ENCODE data around the gene CLDND2. TPM values are rescaled to one million over a fixed set of nuclear protein-coding genes. Genes with fewer than 3 reads are reported as not detected.

CLDND2 gene
- total RNA-seq, 1 experiment from 2014 or later, result not detected

DNA sequence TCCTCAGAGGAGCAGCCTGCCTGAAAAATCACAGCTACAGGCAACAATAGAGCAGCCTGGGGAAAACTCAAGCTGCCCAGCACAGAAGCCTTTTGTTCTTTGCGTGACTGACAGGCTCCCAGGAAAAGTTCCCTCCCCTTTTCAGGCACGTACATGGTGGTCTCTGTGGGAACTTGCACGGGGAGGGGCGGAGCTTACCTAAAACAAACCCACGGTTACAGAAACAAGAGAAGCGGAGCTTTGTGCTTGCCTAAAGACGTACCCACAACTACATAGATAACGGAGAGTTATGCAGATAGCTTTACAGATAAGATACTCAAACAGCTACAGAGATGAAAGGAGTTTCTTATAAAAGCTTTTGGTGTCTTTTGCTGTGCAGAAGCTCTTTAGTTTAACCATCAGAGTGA is 14.1 kb downstream of the CLDND2 start:
- peak; percentile 34 for DNase-seq (ENCODE audit: low read depth)

DNA sequence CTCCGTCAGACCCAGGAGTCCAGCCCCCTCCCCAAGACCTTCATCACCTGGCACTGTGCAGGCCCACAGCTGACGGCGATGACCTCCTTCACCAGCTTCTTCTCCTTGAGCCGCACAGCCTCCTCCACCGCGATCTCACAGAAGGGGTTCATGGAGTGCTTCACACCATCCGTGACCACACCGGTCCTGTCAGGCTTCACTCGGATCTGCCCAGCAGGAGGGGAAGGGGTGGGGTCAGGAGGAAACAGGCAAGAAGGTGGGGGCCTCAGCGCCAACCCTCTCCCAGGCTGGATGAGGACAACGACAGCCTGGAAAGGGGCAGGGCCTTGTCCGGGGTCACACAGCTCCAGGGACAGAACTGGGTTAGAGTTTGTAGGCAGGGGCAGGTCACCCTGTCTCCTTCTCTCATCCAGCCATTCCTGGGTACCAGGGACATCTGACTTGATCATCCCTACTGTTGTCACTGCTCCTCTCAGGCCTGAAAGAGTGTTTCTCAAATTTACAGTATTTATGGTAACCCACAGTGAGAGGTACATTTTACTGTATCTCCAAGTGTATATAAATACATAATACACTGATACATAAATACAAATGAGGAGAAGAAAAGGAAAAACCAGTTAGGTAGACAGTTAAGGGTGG is 14.6 kb downstream of the CLDND2 start:
- DNase-seq (ENCODE audit: low read depth), result no peak

DNA sequence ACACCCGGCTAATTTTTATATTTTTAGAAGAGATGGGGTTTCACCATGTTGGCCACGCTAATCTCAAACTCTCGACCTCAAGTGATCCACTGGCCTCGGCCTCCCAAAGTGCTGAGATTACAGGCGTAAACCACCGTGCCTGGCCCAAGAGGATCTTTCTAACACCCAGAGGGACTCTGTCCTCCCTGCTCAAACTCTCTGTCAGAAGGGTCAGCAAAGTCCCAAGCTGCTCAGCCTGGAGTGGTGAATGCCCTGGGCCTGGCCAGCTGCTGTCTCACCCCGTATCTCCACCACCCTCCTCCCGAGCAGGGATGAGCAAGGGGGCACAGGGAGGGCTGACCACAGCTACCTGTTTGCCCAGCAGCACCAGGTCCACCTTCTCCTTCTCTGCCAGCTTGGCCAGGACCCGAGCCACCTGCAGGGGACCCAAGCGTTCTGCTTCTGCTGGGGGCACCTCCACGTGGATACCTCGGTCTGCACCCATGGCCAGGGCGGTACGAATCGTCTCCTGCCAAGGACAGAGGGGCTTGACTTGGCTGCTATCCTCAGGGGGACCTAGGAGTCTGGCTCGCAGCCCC is 15.9 kb downstream of the CLDND2 start:
- DNase-seq (ENCODE audit: low read depth), result no peak

DNA sequence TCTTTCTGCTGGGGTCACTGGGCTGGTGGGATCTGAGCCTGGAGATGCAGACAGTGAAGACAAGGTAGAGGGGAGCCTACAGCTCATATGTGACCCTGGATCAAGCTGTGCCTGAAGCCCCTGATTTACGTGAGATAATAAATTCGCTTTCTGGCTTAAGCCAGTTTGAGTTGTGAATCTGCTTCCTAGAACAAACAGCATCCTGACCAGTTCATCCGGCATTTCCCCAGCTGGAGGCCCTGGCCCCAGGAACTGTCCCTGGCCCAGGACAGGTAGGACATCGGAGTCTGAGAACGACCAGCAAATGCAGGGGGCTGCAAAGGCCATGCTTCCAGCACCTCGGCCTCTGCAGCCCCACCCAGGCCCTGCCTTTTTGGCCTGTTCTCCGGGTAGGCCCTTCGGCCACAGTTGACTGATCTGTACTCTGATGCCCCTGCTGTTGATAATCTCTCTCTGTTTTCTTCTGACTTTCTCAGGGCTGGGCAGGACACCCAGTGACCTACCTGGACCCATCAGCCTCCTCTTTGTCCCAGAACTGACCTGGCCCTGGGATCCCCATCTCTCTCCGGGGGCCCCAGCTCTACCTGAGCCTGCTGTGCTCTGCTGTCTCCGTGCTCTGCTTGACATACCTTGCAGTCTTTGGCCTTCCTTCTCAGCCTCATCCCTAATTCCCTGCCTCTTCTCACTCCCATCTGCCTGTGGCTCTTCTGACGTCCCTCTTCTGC is 17.4 kb downstream of the CLDND2 start:
- no peak for DNase-seq (ENCODE audit: low read depth)

DNA sequence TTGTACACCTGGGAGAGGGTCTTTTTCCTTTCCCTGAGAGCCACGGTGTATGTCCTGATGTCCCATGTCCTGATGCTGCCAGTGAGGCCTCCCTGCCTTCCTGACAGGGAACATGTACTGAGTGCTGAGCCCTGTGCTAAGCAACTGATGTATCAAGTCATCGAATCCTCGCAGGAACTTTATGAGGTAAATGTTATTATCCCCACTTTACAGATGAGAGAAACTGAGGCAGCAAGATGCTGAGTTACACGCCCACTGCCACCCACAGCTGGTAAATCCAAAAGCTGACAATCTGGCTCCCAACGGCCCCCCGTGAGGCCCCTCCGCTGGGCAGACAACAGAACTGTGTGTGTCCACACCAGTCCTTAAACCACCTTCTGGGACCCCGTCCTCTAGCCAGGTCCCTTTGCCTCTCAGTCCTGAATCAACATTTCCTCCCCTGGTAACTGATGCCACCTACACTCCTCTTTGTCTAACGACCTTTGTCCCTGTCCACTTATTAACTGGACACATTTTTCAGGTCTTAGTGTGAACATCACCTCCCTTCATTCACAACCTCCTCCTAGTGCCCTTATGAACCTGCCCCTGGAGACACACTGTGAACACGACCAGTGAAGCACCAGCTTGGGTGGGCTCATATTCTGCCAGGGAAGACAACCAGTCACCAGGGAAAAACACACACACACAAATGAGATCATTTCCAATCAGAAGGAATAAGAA is 21.4 kb downstream of the CLDND2 start:
- DNase-seq (ENCODE audit: low read depth), result no peak

- DNase-seq (ENCODE audit: low read depth), result no peak
Observed at GRCh38 chr19:51346742-51347141, 22.1 kb downstream of the CLDND2 start.

- DNase-seq (ENCODE audit: low read depth), result no peak
Observed at GRCh38 chr19:51345076-51345620, 23.7 kb downstream of the CLDND2 start.

DNA sequence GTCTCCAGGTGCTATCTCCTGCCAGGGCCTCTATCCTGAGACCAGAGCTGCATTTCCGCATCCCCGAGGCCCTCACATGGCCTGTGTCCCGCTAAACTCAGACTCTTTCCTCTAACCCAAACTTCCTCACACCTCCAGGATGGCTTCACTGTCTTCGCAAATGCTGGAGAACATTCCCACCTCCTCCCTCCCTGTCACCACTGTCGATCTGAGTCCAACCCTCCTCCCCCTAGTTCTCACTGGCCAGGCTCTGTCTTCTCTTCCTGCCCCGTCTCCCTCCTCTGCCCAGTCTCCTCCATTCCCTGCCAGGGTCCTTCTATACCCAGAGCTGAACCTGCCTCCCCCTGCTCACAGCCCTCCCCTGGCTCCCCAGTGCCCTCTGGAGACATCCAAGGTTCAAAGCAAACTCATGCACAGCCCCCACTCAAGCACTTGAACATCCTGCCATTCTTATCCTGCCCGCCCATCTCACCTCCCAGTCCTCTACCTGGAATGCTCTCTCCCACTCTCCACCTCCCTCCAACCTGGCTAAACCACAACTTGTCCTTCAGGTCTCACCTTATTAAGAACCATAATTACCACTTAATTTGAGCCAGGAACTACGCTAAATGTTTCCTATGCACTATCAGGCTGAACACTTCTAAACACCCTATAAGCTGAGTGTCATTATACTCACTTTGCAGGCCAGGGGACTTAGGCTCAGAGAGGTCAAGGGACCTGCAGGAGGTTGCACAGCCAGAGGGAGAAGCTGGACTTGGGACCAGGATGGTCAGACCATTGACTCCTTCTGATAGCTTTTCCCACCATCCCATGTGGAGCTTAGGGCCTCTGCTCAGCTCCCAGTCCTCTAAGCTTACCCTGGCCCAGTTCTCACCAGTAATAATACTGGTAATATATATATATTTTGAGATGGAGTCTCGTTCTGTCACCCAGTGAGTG is 25.9 kb downstream of the CLDND2 start:
- DNase-seq (ENCODE audit: low read depth), result no peak

GRCh38 chr19:51341976-51342580 is 26.7 kb downstream of the CLDND2 start, which contains the start of gene VSIG10L:
Gene VSIG10L (minus strand): TSS chr19:51342139. CDS start chr19:51342124, 15 bp downstream.
- no peak for DNase-seq (ENCODE audit: low read depth)

GRCh38 chr19:51341066-51341465 is 27.7 kb downstream of the CLDND2 start:
- no peak for DNase-seq (ENCODE audit: low read depth)

DNA sequence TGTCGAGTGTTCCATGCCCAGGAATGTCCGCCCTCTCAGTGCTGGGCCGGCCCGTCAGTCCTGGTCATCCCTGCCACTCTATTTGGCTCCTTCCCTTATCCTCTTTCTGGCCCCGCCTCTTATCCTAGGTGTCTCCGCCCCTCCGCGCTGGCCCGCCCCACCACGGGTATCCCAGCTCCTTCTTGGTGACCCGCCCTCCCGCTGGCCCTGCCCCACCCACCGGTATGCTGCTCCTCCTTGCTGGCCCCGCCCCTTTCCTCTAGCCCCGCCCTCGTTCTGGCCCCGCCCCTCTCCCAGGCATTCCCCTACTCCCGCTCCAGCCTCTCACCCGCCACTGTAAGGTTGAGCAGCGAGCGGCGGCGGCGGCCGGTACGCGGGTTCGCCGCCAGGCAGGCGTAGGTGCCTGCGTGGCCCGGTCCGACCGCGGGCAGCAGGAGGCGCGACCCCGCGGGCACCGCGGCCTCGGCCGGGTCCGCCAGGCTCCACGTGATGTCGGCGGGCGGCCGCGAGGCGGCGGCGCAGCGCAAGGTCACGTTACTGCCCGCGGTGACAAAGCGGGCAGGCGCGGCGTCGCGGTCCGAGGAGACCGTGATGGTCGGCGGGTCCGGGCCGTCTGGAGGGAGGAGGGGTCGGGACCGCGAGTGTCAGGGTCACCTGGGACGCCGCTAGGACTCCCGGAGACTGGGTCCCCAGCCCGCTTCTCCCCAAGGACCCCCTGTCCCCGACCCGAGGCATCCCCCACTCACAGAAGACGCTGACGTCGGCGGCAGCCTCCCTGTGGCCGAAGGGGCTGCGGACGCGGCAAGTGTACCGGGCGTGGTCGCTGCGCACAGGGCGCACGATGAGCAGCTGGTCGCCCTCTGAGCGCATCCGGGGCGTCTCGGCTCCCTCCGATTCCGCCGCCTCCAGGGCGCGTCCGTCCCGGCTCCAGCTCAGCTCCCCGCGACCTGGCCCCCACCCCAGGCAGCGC is 28.8 kb downstream of the CLDND2 start:
- DNase-seq (ENCODE audit: low read depth), result peak; percentile 96

GRCh38 chr19:51339313-51339686 is 29.5 kb downstream of the CLDND2 start:
- no peak for DNase-seq (ENCODE audit: low read depth)

- peak; percentile 75 for DNase-seq (ENCODE audit: low read depth)
Observed at GRCh38 chr19:51338563-51339312, 30.1 kb downstream of the CLDND2 start.

GRCh38 chr19:51337861-51338562 is 30.8 kb downstream of the CLDND2 start:
- DNase-seq (ENCODE audit: low read depth), result no peak

GRCh38 chr19:51337141-51337860 is 31.5 kb downstream of the CLDND2 start:
- DNase-seq (ENCODE audit: low read depth), result no peak

GRCh38 chr19:51333836-51334460 is 34.9 kb downstream of the CLDND2 start:
- no peak for DNase-seq (ENCODE audit: low read depth)

- no peak for DNase-seq (ENCODE audit: low read depth)
Observed at GRCh38 chr19:51331716-51332115, 37.1 kb downstream of the CLDND2 start.

Measured in RPMI7951 (cell line).